GM12878 (cell line): ENCODE results near the gene TMEM182. TPM values are rescaled to one million over a fixed set of nuclear protein-coding genes. Genes with fewer than 3 reads are reported as not detected.

Experiments
- ATAC-seq: fragments of 200-7000 bp; cut with Tn5 transposase; 3 replicates; pipeline ENCODE4 v1.9.1; 2020; ENCODE audit warnings: mild to moderate bottlenecking, moderate library complexity
- BruUV-seq: library from RNA; stranded (reverse); fragments of 400-500 nt; replicated peaks from 2 replicates; lab custom pipeline; 2021; lab: Mats Ljungman, UMichigan
- CTCF ChIA-PET: fragments of 300-600 bp; sonication (Branson Sonifier 250); formaldehyde crosslinking; extraction: SDS; loops from one replicate; lab custom pipeline; 2021; ENCODE audit warnings: inconsistent platforms; lab: Yijun Ruan, JAX
- POLR2A ChIA-PET: fragments of 350-600 bp; formaldehyde crosslinking; extraction: SDS; loops from one replicate; lab custom pipeline; 2021; ENCODE audit warnings: inconsistent platforms; lab: Charles Lee
- RAD21 ChIA-PET: fragments of 300-600 bp; sonication (Branson Sonifier 250); formaldehyde crosslinking; loops from one replicate; lab custom pipeline; 2023; ENCODE audit warnings: antibody characterized with exemption; ENCODE audit not compliant: unreplicated experiment; lab: Charles Lee
- SMC1A ChIA-PET: fragments of 300-600 bp; sonication (Branson Sonifier 250); formaldehyde crosslinking; loops from one replicate; lab custom pipeline; 2023; ENCODE audit not compliant: unreplicated experiment, uncharacterized antibody; lab: Charles Lee
- DNase-seq: peaks from one replicate; pipeline ENCODE4 v3.0.0-alpha.2; 2011; ENCODE audit warnings: low read depth, low spot score
- FAIRE-seq: peaks from 3 replicates; lab custom pipeline; 2011; peaks lifted over from hg19 to GRCh38; lab: Jason Lieb, UNC
- H2AFZ ChIP-seq: 2 replicates; pipeline ENCODE4 v1.6.0; 2011; ENCODE audit warnings: low read depth, low read length, control low read depth; ENCODE audit not compliant: control insufficient read depth
- H3K27ac ChIP-seq: 2 replicates; pipeline ENCODE4 v1.5.1; 2011; ENCODE audit warnings: control low read depth; ENCODE audit not compliant: control insufficient read depth, insufficient read depth
- H3K27me3 ChIP-seq, 2 experiments: replicated peaks in 1 of 2; 2 replicates each; pipeline versions ENCODE4 v1.6.0 to v1.6.1; 2011; ENCODE audit warnings: low read length in 1 of 2; ENCODE audit not compliant: control insufficient read depth in 2 of 2, insufficient read depth in 2 of 2
- H3K36me3 ChIP-seq, 2 experiments: 2 replicates each; pipeline ENCODE4 v1.5.1; 2011; ENCODE audit warnings: low read length in 1 of 2; ENCODE audit not compliant: control insufficient read depth in 2 of 2, insufficient read depth in 2 of 2
- H3K4me1 ChIP-seq: 2 replicates; pipeline ENCODE4 v1.6.1; 2011; ENCODE audit warnings: mild to moderate bottlenecking, low read length, moderate library complexity, mixed read lengths; ENCODE audit not compliant: control insufficient read depth, insufficient read depth
- H3K4me2 ChIP-seq: 2 replicates; pipeline ENCODE4 v1.6.0; 2011; ENCODE audit warnings: control low read depth; ENCODE audit not compliant: control insufficient read depth, insufficient read depth
- H3K4me3 ChIP-seq: fragments of 200-600 bp; sonication (generic); 2 replicates; pipeline ENCODE4 v1.5.1; 2016
- H3K79me2 ChIP-seq: 2 replicates; pipeline ENCODE4 v1.6.0; 2011; ENCODE audit warnings: low read length; ENCODE audit not compliant: control insufficient read depth, insufficient read depth
- H3K9ac ChIP-seq: 2 replicates; pipeline ENCODE4 v1.8.0; 2011; ENCODE audit warnings: low read length, control low read depth, mixed read lengths; ENCODE audit not compliant: control insufficient read depth, insufficient read depth
- H3K9me3 ChIP-seq: replicated peaks from 3 replicates; pipeline ENCODE4 v1.5.1; 2011; ENCODE audit warnings: mild to moderate bottlenecking, low read length; ENCODE audit not compliant: control insufficient read depth, insufficient read depth
- H4K20me1 ChIP-seq: 2 replicates; pipeline ENCODE4 v1.6.0; 2011; ENCODE audit not compliant: control insufficient read depth, insufficient read depth
- JUNB ChIP-seq: IDR thresholded peaks from 2 replicates; pipeline ENCODE4 v1.6.1; 2016; ENCODE audit warnings: antibody characterized with exemption, mild to moderate bottlenecking
- POLR2AphosphoS2 ChIP-seq: IDR thresholded peaks from 2 replicates; pipeline ENCODE4 v1.6.1; 2011; ENCODE audit warnings: low read depth, mild to moderate bottlenecking, low read length, improper control_type of control experiment, moderate library complexity
- WGBS: methylation state at CpG from one replicate; pipeline ENCODE4 v1.1.6; 2016; ENCODE audit warnings: low lambda C conversion rate; ENCODE audit not compliant: insufficient replicate concordance, insufficient coverage; ENCODE audit errors: missing lambda C conversion rate; 5-methylcytosine and 5-hydroxymethylcytosine counted together
- in situ Hi-C: fragments of 300-500 bp; cut with MboI; formaldehyde crosslinking; loops from 9 replicates; pipeline ENCODE4 v1.14.3; 2018; ENCODE audit warnings: mixed read lengths
- intact Hi-C: fragments of 100-400 bp; cut with micrococcal nuclease; formaldehyde crosslinking; loops from one replicate; pipeline ENCODE4 v1.14.2; 2022; ENCODE audit not compliant: unreplicated experiment
- polyA plus RNA-seq, 11 experiments: library from polyadenylated mRNA; depleted of rRNA in 4 of 11; unstranded in 6 of 11; stranded (reverse) in 5 of 11; fragments of >200 nt; fragmentation: Nextera tagmentation in 4 of 11; fragmentation: Illumina TruSeq in 1 of 11; extraction: Ambion mirVana in 4 of 11; extraction: Trizol in 1 of 11; gene quantifications; 1 replicate in 1 of 11; 2 replicates in 10 of 11; pipeline versions ENCODE4 v1.2.1 to v1.2.3, GENCODE V29; 2011 to 2016; ENCODE audit warnings: inconsistent platforms in 2 of 11, missing spikeins in 2 of 11, low read depth in 1 of 11
- total RNA-seq, 4 experiments: library from RNA; depleted of rRNA in 3 of 4; stranded (reverse); fragments of >200 nt in 3 of 4; fragmentation: Illumina TruSeq in 1 of 4; extraction: Trizol in 1 of 4; gene quantifications; 2 replicates each; pipeline versions ENCODE4 v1.2.1 to v1.2.3, GENCODE V29; 2013 to 2021
- TF ChIP-seq, protein P1 (sequence below): IDR thresholded peaks from 2 replicates; pipeline ENCODE4 v1.6.1; 2012; ENCODE audit warnings: mild to moderate bottlenecking, low read depth, low read length

The TMEM182 gene
- total and polyA plus RNA-seq, 10 of the 15 experiments (the other 5 are each of a cell fraction or from before 2014, with no cell fraction given): 1.8 to 5.4 (median 3.1) TPM

DNA sequence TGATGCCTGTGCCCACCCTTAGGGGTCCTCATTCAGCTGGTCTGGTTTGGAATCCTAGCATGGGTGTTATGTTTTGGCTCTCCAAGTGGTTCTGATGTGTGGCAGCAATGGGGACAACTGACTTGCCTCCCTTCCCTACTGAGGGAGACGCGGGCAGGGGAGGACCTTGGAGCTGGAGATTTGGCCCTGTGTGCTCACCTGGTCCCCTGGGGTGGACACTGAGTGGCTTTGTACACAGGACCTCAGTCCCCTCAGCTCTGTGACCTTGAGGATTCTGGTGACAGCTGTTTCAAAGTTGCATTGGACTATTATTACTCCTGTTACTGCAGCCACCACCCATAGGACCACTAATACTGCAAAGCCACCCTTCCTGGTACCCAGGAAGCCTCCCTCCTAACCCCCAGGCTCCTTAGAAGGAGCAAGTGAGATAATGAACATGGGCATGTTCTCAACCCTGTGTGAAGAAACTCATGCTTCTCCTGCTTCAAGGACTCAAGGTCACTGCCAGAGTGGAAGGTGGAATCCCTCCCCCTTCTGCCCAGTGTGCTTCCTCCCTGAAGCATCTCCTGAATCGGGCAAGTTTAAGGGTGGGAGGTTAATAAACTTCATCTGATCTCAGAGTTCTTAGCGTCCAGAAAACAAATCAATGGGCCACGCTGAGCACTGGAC, 26.5 kb downstream of the TMEM182 start:
- H3K9ac ChIP-seq: no peak overlapping the region
- ATAC-seq (no peak), FAIRE-seq (no peak), DNase-seq (no peak)
- 73% methylated on average over 5 of the region's 5 CpGs for WGBS
- H4K20me1 ChIP-seq: no peaks in the 10 kb centered on the region
- H3K4me1 ChIP-seq: no peaks in the 10 kb centered on the region
- no peaks in the 10 kb centered on the region for H3K36me3 ChIP-seq
- SMC1A ChIA-PET: interaction anchor here (0.6 kb wide), 1 partner anchor 9 kb away, joined by 3 read pairs; no protein-coding TSS in a partner anchor
- BruUV-seq: no TSS peak
- no peak overlapping the region for H2AFZ ChIP-seq
- no peak overlapping the region for H3K4me2 ChIP-seq
- H3K27me3 ChIP-seq: no peaks in the 10 kb centered on the region
- TF ChIP-seq JUNB (no peak), POLR2AphosphoS2 (no peak)
- TF ChIP-seq, protein P1, sequence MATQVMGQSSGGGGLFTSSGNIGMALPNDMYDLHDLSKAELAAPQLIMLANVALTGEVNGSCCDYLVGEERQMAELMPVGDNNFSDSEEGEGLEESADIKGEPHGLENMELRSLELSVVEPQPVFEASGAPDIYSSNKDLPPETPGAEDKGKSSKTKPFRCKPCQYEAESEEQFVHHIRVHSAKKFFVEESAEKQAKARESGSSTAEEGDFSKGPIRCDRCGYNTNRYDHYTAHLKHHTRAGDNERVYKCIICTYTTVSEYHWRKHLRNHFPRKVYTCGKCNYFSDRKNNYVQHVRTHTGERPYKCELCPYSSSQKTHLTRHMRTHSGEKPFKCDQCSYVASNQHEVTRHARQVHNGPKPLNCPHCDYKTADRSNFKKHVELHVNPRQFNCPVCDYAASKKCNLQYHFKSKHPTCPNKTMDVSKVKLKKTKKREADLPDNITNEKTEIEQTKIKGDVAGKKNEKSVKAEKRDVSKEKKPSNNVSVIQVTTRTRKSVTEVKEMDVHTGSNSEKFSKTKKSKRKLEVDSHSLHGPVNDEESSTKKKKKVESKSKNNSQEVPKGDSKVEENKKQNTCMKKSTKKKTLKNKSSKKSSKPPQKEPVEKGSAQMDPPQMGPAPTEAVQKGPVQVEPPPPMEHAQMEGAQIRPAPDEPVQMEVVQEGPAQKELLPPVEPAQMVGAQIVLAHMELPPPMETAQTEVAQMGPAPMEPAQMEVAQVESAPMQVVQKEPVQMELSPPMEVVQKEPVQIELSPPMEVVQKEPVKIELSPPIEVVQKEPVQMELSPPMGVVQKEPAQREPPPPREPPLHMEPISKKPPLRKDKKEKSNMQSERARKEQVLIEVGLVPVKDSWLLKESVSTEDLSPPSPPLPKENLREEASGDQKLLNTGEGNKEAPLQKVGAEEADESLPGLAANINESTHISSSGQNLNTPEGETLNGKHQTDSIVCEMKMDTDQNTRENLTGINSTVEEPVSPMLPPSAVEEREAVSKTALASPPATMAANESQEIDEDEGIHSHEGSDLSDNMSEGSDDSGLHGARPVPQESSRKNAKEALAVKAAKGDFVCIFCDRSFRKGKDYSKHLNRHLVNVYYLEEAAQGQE: no peak
- in situ Hi-C loops (no loop called here), intact Hi-C loops (no loop called here)
- H3K27ac ChIP-seq: no peak overlapping the region
- RAD21 ChIA-PET: no interaction called here
- no peaks in the 10 kb centered on the region for H3K79me2 ChIP-seq
- CTCF ChIA-PET: interaction anchor here (1.7 kb wide), 1 partner anchor 35 kb away, joined by 7 read pairs; no protein-coding TSS in a partner anchor
- POLR2A ChIA-PET: no interaction called here
- no peak overlapping the region for H3K4me3 ChIP-seq
- no peaks in the 10 kb centered on the region for H3K9me3 ChIP-seq
